ENCODE data around the gene DACT3. TPM values are rescaled to one million over a fixed set of nuclear protein-coding genes. Genes with fewer than 3 reads are reported as not detected.
A peak's percentile ranks its signal among the peaks of the same experiment; 100 is the strongest.

The DACT3 gene
- total and polyA plus RNA-seq, 8 donors: 6.1 to 29.9 (median 10.4) TPM

DNA sequence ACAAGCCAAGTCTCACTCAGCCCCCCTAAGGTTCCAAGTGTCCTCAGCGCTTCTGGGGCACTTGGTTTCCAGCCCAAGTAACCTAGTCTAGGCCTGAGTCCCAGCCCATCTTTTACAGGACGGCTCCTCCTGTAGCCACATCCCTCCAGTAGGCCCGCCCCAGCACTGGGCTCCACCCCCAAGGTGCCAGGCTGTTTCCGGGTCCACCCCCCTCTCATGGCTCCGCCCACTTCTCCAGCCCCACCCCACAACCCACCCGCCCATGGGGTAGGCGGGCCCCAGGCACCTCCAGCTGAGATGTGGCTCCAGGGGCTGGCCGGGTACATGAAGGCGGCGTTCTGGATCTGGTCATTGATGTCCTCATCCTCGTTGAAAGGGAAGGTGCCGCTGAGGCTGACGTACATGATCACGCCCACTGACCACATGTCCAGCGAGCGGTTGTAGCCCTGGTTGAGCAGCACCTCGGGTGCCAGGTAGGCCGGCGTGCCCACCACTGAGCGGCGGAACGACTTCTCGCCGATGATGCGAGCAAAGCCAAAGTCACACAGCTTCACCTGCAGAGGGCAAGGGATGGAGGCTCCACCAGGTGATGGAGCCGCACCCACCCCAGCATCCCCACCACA is 17.2 kb upstream of the DACT3 start:
- Histone ChIP-seq H3K4me1 (no peaks in the 10 kb centered on the region), H3K27me3 (no peaks in the 10 kb centered on the region), H3K4me3 (no peak overlapping the region), H3K9me3 (no peaks in the 10 kb centered on the region), H3K36me3 (peaks cover 68 to 100% (median 100%) of the 10 kb centered on the region in 4 donors), H3K27ac (no peak overlapping the region)
- TF ChIP-seq EP300 (IDR thresholded peaks at IDR 0.05) (no peak), POLR2A (IDR thresholded peaks at IDR 0.05) (no peak), POLR2AphosphoS5 (IDR thresholded peaks at IDR 0.05) (no peak)
- TF ChIP-seq, protein P1, sequence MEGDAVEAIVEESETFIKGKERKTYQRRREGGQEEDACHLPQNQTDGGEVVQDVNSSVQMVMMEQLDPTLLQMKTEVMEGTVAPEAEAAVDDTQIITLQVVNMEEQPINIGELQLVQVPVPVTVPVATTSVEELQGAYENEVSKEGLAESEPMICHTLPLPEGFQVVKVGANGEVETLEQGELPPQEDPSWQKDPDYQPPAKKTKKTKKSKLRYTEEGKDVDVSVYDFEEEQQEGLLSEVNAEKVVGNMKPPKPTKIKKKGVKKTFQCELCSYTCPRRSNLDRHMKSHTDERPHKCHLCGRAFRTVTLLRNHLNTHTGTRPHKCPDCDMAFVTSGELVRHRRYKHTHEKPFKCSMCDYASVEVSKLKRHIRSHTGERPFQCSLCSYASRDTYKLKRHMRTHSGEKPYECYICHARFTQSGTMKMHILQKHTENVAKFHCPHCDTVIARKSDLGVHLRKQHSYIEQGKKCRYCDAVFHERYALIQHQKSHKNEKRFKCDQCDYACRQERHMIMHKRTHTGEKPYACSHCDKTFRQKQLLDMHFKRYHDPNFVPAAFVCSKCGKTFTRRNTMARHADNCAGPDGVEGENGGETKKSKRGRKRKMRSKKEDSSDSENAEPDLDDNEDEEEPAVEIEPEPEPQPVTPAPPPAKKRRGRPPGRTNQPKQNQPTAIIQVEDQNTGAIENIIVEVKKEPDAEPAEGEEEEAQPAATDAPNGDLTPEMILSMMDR (IDR thresholded peaks at IDR 0.05): no peak
- 81 to 86% (median 85%) methylated on average over 21 to 26 of the region's 26 CpGs for WGBS, 5 donors
- peak; percentile 31 to 45 for DNase-seq
- intact Hi-C loops (cut with DNase I; ENCODE audit: low total_unique reads): no loop called here

DNA sequence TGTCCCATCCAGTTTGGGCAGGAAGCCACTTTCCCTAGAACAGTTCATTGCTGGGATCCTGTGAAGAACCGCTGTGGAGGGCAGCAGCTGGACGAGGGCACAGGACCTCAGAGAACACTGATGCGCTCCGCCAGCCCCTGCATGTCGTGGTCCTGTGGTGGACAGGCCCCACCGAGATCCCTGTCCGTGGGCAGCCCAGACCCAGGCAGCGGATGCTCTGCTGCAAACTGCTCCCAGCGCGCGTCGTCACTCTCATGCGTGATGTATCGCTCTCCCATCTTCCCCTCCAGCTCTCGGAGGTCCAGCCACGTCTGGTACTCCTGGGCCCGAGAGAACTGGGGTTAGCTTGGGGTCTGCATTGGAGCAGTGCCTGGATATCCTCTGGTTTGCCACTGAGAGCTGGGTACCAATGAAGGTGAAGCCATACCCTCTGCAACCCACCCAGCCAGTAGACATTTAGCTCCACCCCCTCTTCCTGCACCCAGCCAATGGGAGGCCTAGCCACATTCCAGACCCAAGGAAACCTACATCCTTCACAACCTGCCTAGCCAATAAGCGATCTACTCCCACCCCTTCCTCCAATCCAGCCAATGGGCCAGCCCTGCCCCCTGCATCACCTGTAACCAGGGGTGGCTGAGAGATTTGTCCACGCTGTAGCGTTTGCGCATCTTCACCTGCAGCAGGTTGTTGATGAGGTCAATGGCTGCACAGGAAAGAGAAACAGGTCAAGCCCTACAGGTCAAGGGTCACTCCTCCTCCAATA is 13.6 kb upstream of the DACT3 start:
- Histone ChIP-seq H3K4me3 (no peak overlapping the region), H3K27ac (no peak overlapping the region), H3K36me3 (peaks cover 51 to 75% (median 74%) of the 10 kb centered on the region in 4 donors), H3K9me3 (no peaks in the 10 kb centered on the region), H3K27me3 (no peaks in the 10 kb centered on the region), H3K4me1 (no peaks in the 10 kb centered on the region)
- intact Hi-C loops (cut with DNase I; ENCODE audit: low total_unique reads): no loop called here
- peak in 1 of 2 donors; percentile 52 for DNase-seq
- 87 to 95% (median 94%) methylated on average over 20 to 21 of the region's 21 CpGs for WGBS, 5 donors
- TF ChIP-seq POLR2A (IDR thresholded peaks at IDR 0.05): no peak
- no peak for TF ChIP-seq POLR2AphosphoS5 (IDR thresholded peaks at IDR 0.05)
- TF ChIP-seq EP300 (IDR thresholded peaks at IDR 0.05): no peak
- TF ChIP-seq, protein P1 (IDR thresholded peaks at IDR 0.05): no peak

DNA sequence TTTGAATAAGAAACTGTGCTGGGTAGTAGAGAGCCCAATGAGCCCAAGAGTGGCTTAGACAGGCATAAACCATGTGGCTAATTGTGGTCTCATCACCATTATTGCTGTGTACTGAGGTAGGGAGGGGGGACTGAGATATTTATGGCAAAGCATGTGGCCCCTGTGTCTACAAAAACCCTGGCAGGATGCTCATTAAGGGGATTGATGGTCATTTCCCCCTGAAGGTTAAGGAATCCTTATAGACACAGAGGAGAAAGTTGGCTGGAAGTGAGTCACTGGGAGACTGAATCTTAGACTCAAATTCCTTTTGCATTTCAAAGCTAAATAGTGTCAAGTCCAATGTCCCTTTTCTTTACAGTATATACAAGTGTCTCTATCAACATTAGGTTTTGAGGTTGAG is 9.8 kb upstream of the DACT3 start:
- no peaks in the 10 kb centered on the region for H3K9me3 ChIP-seq
- no peak for DNase-seq
- TF ChIP-seq, protein P1 (IDR thresholded peaks at IDR 0.05): no peak
- no peak for TF ChIP-seq EP300 (IDR thresholded peaks at IDR 0.05)
- no peak for TF ChIP-seq POLR2AphosphoS5 (IDR thresholded peaks at IDR 0.05)
- no peak for TF ChIP-seq POLR2A (IDR thresholded peaks at IDR 0.05)
- H3K36me3 ChIP-seq: peaks cover 21 to 37% (median 37%) of the 10 kb centered on the region in 4 donors
- no peaks in the 10 kb centered on the region for H3K27me3 ChIP-seq
- H3K4me1 ChIP-seq: no peaks in the 10 kb centered on the region
- intact Hi-C loops (cut with DNase I; ENCODE audit: low total_unique reads): no loop called here
- no peak overlapping the region for H3K4me3 ChIP-seq
- no peak overlapping the region for H3K27ac ChIP-seq

DNA sequence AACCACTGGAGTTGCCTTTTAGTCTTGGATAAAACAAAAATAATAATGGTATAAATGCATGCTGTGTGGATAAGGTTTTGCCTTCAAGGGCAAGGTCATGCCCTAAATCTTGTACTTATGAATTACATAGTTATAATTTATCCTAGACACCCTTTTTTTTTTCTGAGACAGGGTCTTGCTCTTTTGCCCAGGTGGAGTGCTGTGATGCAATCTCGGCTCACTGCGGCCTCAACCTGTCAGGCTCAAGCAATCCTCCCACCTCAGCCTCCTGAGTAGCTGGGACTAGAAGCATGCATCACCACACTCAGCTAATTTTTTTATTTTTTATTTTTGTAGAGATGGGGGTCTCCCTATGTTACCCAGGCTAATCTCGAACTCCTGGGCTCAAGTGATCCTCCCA is 7.7 kb upstream of the DACT3 start:
- no peak overlapping the region for H3K4me3 ChIP-seq
- H3K9me3 ChIP-seq: no peaks in the 10 kb centered on the region
- intact Hi-C loops (cut with DNase I; ENCODE audit: low total_unique reads): no loop called here
- 81 to 91% (median 86%) methylated on average over 3 of the region's 3 CpGs for WGBS, 5 donors
- TF ChIP-seq, protein P1 (IDR thresholded peaks at IDR 0.05): no peak
- no peak for TF ChIP-seq EP300 (IDR thresholded peaks at IDR 0.05)
- TF ChIP-seq POLR2AphosphoS5 (IDR thresholded peaks at IDR 0.05): no peak
- TF ChIP-seq POLR2A (IDR thresholded peaks at IDR 0.05): no peak
- peaks cover 1 to 15% (median 15%) of the 10 kb centered on the region in 4 donors for H3K36me3 ChIP-seq
- H3K27me3 ChIP-seq: no peaks in the 10 kb centered on the region
- DNase-seq: no peak
- no peak overlapping the region for H3K27ac ChIP-seq
- no peaks in the 10 kb centered on the region for H3K4me1 ChIP-seq

Data from stomach (tissue), 9 donors.